ENCODE data around the gene ADAMTS2. TPM values are rescaled to one million over a fixed set of nuclear protein-coding genes. Genes with fewer than 3 reads are reported as not detected.

The ADAMTS2 gene
- total and polyA plus RNA-seq, 2 donors (not counting 3 experiments of a cell fraction or from before 2014, with no cell fraction given), result not detected

DNA sequence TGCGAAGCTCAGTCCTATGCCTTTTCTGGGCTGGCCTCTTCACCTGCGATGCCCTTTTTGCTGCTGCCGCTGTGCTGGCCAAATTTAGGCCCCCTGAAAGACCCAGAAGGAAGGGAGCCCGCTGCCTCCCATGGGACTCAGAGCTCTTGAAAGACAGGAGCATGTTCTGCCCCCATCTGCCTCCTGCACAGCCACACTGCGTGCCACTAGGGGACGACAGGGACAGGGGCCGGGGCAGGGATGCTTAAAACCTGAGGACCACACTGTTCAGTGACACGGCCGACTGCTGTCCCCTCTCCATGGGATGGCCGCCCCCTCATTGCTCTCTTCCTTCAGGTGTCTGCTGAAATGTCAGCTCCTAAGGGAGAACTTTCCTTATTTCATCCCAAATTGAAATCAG lies 132.4 kb downstream of the ADAMTS2 start:
- DNase-seq (ENCODE audit: low read depth, low spot score) (no peak), FAIRE-seq (no peak)
- peaks cover 4% of the 10 kb centered on the region for H3K9me3 ChIP-seq (replicated peaks; ENCODE audit: control insufficient read depth, insufficient read depth, low read length)
- H3K4me3 ChIP-seq (replicated peaks in 1 of 3; ENCODE audit: insufficient read depth in 1 of 3, low read depth in 1 of 3, low read length in 3 of 3), result no peak overlapping the region
- H3K27ac ChIP-seq (ENCODE audit: insufficient read depth, low read depth, low read length), result no peak overlapping the region
- POLR2A ChIA-PET, result no interaction called here
- no peak overlapping the region for H2AFZ ChIP-seq (ENCODE audit: low read depth, low read length)
- H3K9ac ChIP-seq (replicated peaks; ENCODE audit: extremely low read depth, insufficient read depth, low read length), result no peak overlapping the region
- dilution Hi-C loops (cut with MboI; ENCODE audit: extremely low pct_ligation_motif_present, low sequenced_read_pairs), result no loop called here
- H3K36me3 ChIP-seq (ENCODE audit: control insufficient read depth in 2 of 2, extremely low read depth in 1 of 2, insufficient read depth in 2 of 2, low read length in 2 of 2), result no peaks in the 10 kb centered on the region
- H3K4me1 ChIP-seq (ENCODE audit: control insufficient read depth, extremely low read depth, insufficient read depth, low read length), result no peaks in the 10 kb centered on the region
- TF ChIP-seq, protein P1, sequence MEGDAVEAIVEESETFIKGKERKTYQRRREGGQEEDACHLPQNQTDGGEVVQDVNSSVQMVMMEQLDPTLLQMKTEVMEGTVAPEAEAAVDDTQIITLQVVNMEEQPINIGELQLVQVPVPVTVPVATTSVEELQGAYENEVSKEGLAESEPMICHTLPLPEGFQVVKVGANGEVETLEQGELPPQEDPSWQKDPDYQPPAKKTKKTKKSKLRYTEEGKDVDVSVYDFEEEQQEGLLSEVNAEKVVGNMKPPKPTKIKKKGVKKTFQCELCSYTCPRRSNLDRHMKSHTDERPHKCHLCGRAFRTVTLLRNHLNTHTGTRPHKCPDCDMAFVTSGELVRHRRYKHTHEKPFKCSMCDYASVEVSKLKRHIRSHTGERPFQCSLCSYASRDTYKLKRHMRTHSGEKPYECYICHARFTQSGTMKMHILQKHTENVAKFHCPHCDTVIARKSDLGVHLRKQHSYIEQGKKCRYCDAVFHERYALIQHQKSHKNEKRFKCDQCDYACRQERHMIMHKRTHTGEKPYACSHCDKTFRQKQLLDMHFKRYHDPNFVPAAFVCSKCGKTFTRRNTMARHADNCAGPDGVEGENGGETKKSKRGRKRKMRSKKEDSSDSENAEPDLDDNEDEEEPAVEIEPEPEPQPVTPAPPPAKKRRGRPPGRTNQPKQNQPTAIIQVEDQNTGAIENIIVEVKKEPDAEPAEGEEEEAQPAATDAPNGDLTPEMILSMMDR (IDR thresholded peaks at IDR 0.05; ENCODE audit: extremely low read depth in 1 of 2, insufficient read depth in 1 of 2, low read depth in 1 of 2, low read length in 2 of 2), result no peak
- TF ChIP-seq MAX (IDR thresholded peaks at IDR 0.05; ENCODE audit: insufficient read depth, insufficient read length) (no peak), MYC (IDR thresholded peaks at IDR 0.05; ENCODE audit: low read depth, low read length) (no peak), POLR2A (IDR thresholded peaks at IDR 0.05; ENCODE audit: low read depth, low read length) (no peak), GATA2 (IDR thresholded peaks at IDR 0.05; ENCODE audit: insufficient read depth, insufficient read length, low read depth, low read length) (no peak), FOS (IDR thresholded peaks at IDR 0.05; ENCODE audit: borderline replicate concordance, insufficient read depth, low read length) (no peak), POLR2AphosphoS5 (IDR thresholded peaks at IDR 0.05; ENCODE audit: insufficient read depth, low read depth, low read length) (no peak), JUN (IDR thresholded peaks at IDR 0.05; ENCODE audit: borderline replicate concordance, insufficient read depth, insufficient read length, low read depth) (no peak)
- H3K79me2 ChIP-seq (ENCODE audit: control insufficient read depth, insufficient read depth, low read length), result no peaks in the 10 kb centered on the region
- BruUV-seq (replicated peaks), result no TSS peak
- CTCF ChIA-PET, result no interaction called here
- H4K20me1 ChIP-seq (replicated peaks; ENCODE audit: control insufficient read depth, extremely low read depth, insufficient read depth, low read length), result no peaks in the 10 kb centered on the region
- H3K4me2 ChIP-seq (ENCODE audit: insufficient read depth, low read length), result no peak overlapping the region
- intact Hi-C loops (cut with micrococcal nuclease), result no loop called here
- no peaks in the 10 kb centered on the region for H3K9me1 ChIP-seq (replicated peaks; ENCODE audit: control insufficient read depth, extremely low read depth, insufficient read depth, low read length)
- H3K27me3 ChIP-seq (ENCODE audit: control insufficient read depth in 2 of 2, insufficient read depth in 2 of 2, low read length in 2 of 2), result no peaks in the 10 kb centered on the region
